Smooth muscle cell (in vitro differentiated cells): ENCODE results near the gene PRKD2. TPM values are rescaled to one million over a fixed set of nuclear protein-coding genes. Genes with fewer than 3 reads are reported as not detected.

Source experiments
- DNase-seq: peaks from one replicate; lab custom pipeline; 2025; ENCODE audit not compliant: unreplicated experiment; lab: John Stamatoyannopoulos, UW
- H2AFZ ChIP-seq: fragments of 200-600 bp; sonication (generic); 2 replicates; pipeline ENCODE4 v1.6.0; 2016; ENCODE audit warnings: antibody characterized with exemption, low read depth, mild to moderate bottlenecking
- H3F3A ChIP-seq: fragments of 200-600 bp; sonication (generic); 2 replicates; pipeline ENCODE4 v1.6.0; 2017; ENCODE audit warnings: antibody characterized with exemption, low read depth
- H3K27ac ChIP-seq: fragments of 200-600 bp; sonication (generic); 2 replicates; pipeline ENCODE4 v1.5.1; 2016; ENCODE audit warnings: low read depth, mild to moderate bottlenecking
- H3K27me3 ChIP-seq: fragments of 200-600 bp; sonication (generic); 2 replicates; pipeline ENCODE4 v1.6.1; 2016; ENCODE audit warnings: low read depth, mild to moderate bottlenecking
- H3K36me3 ChIP-seq: fragments of 200-600 bp; sonication (generic); 2 replicates; pipeline ENCODE4 v1.5.1; 2016; ENCODE audit warnings: low read depth
- H3K4me1 ChIP-seq: fragments of 200-600 bp; sonication (generic); 2 replicates; pipeline ENCODE4 v1.5.1; 2016; ENCODE audit warnings: low read depth
- H3K4me2 ChIP-seq: fragments of 200-600 bp; sonication (generic); 2 replicates; pipeline ENCODE4 v1.6.0; 2016; ENCODE audit warnings: mild to moderate bottlenecking
- H3K4me3 ChIP-seq: fragments of 200-600 bp; sonication (generic); 2 replicates; pipeline ENCODE4 v1.5.1; 2016; ENCODE audit warnings: mild to moderate bottlenecking
- H3K79me2 ChIP-seq: fragments of 200-600 bp; sonication (generic); 2 replicates; pipeline ENCODE4 v1.6.0; 2016; ENCODE audit warnings: low read depth, mild to moderate bottlenecking
- H3K9ac ChIP-seq: fragments of 200-600 bp; sonication (generic); 2 replicates; pipeline ENCODE4 v1.6.0; 2016; ENCODE audit warnings: low read depth
- H3K9me3 ChIP-seq: fragments of 200-600 bp; sonication (generic); replicated peaks from 2 replicates; pipeline ENCODE4 v1.5.1; 2016; ENCODE audit warnings: low read depth
- H4K20me1 ChIP-seq: fragments of 200-600 bp; sonication (generic); 2 replicates; pipeline ENCODE4 v1.6.0; 2016; ENCODE audit warnings: low read depth
- WGBS: methylation state at CpG from one replicate; pipeline ENCODE4 v1.1.7; 2016; ENCODE audit warnings: low lambda C conversion rate; 5-methylcytosine and 5-hydroxymethylcytosine counted together
- polyA plus RNA-seq: library from polyadenylated mRNA; unstranded; fragments of >200 nt; fragmentation: Nextera tagmentation; extraction: Ambion mirVana; gene quantifications from 2 replicates; pipeline ENCODE4 v1.2.1, GENCODE V29; 2016
- total RNA-seq: library from RNA; depleted of rRNA; stranded (reverse); fragments of >200 nt; gene quantifications from 2 replicates; pipeline ENCODE4 v1.2.3, GENCODE V29; 2014
- TF ChIP-seq, protein P1 (sequence below): fragments of 200-600 bp; sonication (generic); IDR thresholded peaks from 2 replicates; pipeline ENCODE4 v1.5.1; 2017; ENCODE audit warnings: borderline replicate concordance, mild to moderate bottlenecking, antibody characterized with exemption; ENCODE audit not compliant: insufficient read depth, poor library complexity, severe bottlenecking

The PRKD2 gene
- total and polyA plus RNA-seq, 2 experiments from 2014 or later = 24.2 to 34.6 TPM

DNA sequence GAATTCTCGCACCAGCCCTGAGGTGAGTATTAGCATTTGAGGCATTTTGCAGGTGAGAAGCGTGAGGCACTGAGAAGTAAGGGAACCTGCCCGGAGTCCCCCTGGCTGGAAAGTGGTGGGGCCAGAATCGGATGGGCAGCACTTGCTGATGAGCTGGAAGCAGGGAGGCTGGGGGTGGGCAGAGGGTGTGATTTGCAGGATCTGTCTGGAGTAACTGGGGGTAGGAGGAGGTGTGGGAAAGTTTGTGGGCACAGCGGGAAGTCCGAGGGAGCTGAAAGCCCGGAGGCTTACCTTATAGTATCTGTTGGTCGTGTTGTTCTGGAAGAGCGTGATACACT, 20.1 kb downstream of the PRKD2 start:
- Histone ChIP-seq H3K36me3 (peaks cover 7% of the 10 kb centered on the region), H3K4me1 (no peaks in the 10 kb centered on the region), H3F3A (no peaks in the 10 kb centered on the region), H3K79me2 (no peaks in the 10 kb centered on the region), H3K27ac (no peak overlapping the region), H2AFZ (no peak overlapping the region), H3K9me3 (no peaks in the 10 kb centered on the region), H3K4me3 (no peak overlapping the region), H4K20me1 (peaks cover 16% of the 10 kb centered on the region), H3K4me2 (no peak overlapping the region), H3K9ac (no peak overlapping the region), H3K27me3 (no peaks in the 10 kb centered on the region)
- no peak for DNase-seq
- TF ChIP-seq, protein P1, sequence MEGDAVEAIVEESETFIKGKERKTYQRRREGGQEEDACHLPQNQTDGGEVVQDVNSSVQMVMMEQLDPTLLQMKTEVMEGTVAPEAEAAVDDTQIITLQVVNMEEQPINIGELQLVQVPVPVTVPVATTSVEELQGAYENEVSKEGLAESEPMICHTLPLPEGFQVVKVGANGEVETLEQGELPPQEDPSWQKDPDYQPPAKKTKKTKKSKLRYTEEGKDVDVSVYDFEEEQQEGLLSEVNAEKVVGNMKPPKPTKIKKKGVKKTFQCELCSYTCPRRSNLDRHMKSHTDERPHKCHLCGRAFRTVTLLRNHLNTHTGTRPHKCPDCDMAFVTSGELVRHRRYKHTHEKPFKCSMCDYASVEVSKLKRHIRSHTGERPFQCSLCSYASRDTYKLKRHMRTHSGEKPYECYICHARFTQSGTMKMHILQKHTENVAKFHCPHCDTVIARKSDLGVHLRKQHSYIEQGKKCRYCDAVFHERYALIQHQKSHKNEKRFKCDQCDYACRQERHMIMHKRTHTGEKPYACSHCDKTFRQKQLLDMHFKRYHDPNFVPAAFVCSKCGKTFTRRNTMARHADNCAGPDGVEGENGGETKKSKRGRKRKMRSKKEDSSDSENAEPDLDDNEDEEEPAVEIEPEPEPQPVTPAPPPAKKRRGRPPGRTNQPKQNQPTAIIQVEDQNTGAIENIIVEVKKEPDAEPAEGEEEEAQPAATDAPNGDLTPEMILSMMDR = no peak
- 83% methylated on average over 9 of the region's 9 CpGs for WGBS

DNA sequence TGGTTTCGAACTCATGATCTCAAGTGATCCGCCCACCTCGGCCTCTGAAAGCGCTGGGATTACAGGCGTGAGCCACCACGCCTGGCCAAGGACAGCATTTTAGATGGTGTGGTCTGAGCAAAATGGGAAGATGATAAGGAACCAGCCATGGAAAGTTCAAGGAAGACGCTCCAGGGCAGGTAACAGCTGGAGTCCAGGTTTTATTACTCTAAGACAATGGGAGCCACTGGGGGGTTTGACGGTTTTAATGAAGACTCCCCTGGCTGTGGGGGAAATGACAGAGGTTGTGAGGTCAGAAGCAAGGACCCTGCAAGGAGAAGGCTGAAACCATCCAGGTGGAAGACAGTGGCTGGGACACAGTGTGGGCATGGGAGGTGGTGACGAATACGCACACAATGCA, 20.9 kb downstream of the PRKD2 start:
- H3K27ac ChIP-seq = no peak overlapping the region
- H3K4me3 ChIP-seq = no peak overlapping the region
- no peak for DNase-seq
- no peak overlapping the region for H2AFZ ChIP-seq
- H4K20me1 ChIP-seq = peaks cover 16% of the 10 kb centered on the region
- no peak overlapping the region for H3K9ac ChIP-seq
- no peaks in the 10 kb centered on the region for H3K27me3 ChIP-seq
- H3K36me3 ChIP-seq = peaks cover 11% of the 10 kb centered on the region
- H3F3A ChIP-seq = no peaks in the 10 kb centered on the region
- TF ChIP-seq, protein P1 = no peak
- WGBS = 95% methylated on average over 10 of the region's 10 CpGs
- no peaks in the 10 kb centered on the region for H3K9me3 ChIP-seq
- H3K79me2 ChIP-seq = no peaks in the 10 kb centered on the region
- H3K4me1 ChIP-seq = no peaks in the 10 kb centered on the region
- H3K4me2 ChIP-seq = no peak overlapping the region

DNA sequence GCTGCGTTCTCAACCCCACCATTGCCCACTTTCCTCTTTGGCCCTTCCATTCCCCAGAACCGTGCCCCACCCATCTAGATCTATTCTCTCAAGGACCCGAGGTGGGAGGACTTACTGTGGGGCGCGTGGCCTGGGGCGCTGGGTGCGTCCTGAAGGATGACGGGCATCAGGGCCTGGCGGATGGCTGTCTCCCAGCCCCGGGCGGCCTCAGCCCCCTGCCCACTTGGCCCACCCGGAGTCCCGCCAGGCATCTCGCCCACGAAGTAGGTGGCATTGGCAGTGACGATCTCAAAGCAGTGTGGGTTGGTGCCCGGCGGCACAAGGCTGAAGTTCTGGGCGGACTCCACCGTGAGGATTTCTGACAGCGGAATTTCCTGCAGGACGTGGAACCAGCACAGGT, 23.2 kb downstream of the PRKD2 start:
- DNase-seq = no peak
- over 99% methylated on average over 22 of the region's 22 CpGs for WGBS
- peaks cover 17% of the 10 kb centered on the region for H3K36me3 ChIP-seq
- TF ChIP-seq, protein P1 = no peak
- no peak overlapping the region for H2AFZ ChIP-seq
- peaks cover 11% of the 10 kb centered on the region for H4K20me1 ChIP-seq
- H3K27me3 ChIP-seq = no peaks in the 10 kb centered on the region
- H3K4me3 ChIP-seq = no peak overlapping the region
- no peaks in the 10 kb centered on the region for H3K79me2 ChIP-seq
- no peak overlapping the region for H3K9ac ChIP-seq
- no peaks in the 10 kb centered on the region for H3K9me3 ChIP-seq
- H3K4me1 ChIP-seq = no peaks in the 10 kb centered on the region
- no peak overlapping the region for H3K4me2 ChIP-seq
- no peak overlapping the region for H3K27ac ChIP-seq
- no peaks in the 10 kb centered on the region for H3F3A ChIP-seq

DNA sequence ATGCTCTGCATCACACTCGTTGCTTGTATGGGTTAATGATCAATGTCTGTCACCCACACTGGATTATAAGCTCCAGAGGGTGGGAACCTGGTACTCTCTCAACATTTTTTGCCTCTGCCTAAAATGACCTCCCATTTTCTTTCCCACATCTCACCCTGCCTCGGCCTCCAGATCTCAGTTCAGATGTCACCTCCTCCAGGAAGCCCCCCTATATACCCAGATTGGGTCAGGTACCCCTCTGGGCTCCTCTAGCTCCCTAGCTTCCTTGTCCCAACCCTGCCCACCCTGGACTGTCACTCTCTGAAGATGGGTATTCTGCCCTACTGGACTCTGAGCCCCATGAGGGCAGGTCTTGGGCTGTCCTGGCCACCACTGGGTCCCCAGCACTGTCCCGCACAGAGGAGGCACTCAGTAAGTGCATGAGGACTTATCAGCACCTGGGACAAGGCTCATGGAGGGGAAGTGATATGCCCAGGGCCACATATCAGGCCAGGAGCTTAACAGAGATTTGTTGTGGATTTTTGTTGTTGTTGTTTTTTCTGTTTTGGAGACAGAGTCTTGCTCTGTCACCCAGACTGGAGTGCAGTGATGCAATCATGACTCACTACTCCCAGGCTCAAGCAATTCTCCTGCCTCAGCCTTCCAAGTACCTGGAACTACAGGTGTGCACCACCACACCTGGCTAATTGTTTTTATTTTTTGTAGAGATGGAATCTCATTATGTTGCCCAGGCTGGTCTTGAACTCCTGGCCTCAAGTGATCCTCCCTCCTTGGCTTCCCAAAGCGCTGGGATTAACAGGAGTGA, 23.8 kb downstream of the PRKD2 start:
- WGBS = 98% methylated on average over 4 of the region's 4 CpGs
- Histone ChIP-seq H3K79me2 (no peaks in the 10 kb centered on the region), H3K27ac (no peak overlapping the region), H3K4me3 (no peak overlapping the region), H3F3A (no peaks in the 10 kb centered on the region), H3K4me1 (no peaks in the 10 kb centered on the region), H3K4me2 (no peak overlapping the region), H4K20me1 (peaks cover 6% of the 10 kb centered on the region), H3K9me3 (no peaks in the 10 kb centered on the region), H3K9ac (no peak overlapping the region), H3K27me3 (no peaks in the 10 kb centered on the region), H2AFZ (no peak overlapping the region), H3K36me3 (peaks cover 17% of the 10 kb centered on the region)
- TF ChIP-seq, protein P1 = no peak
- no peak for DNase-seq
